ENCODE data around the gene MED8. TPM values are rescaled to one million over a fixed set of nuclear protein-coding genes. Genes with fewer than 3 reads are reported as not detected.

MED8 gene
- total and polyA plus RNA-seq, 9 of the 15 experiments (the other 6 are each of a cell fraction or from before 2014, with no cell fraction given): 23.0 to 120 (median 56.4) TPM

GRCh38 chr1:43415901-43416300 lies 26.3 kb upstream of the MED8 start:
- H3K9ac ChIP-seq (ENCODE audit: insufficient read depth in 1 of 2, low read depth in 2 of 2, low read length in 2 of 2): peak overlapping the region in 1 of 2 experiments; percentile 22; a peak in 1 of 4 replicates
- intact Hi-C loops (cut with micrococcal nuclease): no loop called here
- ATAC-seq: no peak

More at GRCh38 chr1:43415901-43416300, 26.3 kb upstream of the MED8 start:
- ChIA-PET POLR2A (interaction anchor here (0.6 kb wide), 2 partner anchors 25 to 454 kb away, joined by 3 read pairs; no protein-coding TSS in a partner anchor), CTCF (ENCODE audit: low intra/inter-chr PET ratio) (interaction anchor here (4.4 kb wide), 1 partner anchor 187 kb away, joined by 63 read pairs; no protein-coding TSS in a partner anchor)
- no peak for TF ChIP-seq SRSF1 (IDR thresholded peaks at IDR 0.05; ENCODE audit: low read depth, low read length)
- no peak for TF ChIP-seq NUFIP1 (IDR thresholded peaks at IDR 0.05; ENCODE audit: partially characterized antibody)
- no peak for TF ChIP-seq TFAP4 (CRISPR knock-in tag; IDR thresholded peaks at IDR 0.05; ENCODE audit: borderline replicate concordance)
- no peak for TF ChIP-seq ZBTB49 (CRISPR knock-in tag; IDR thresholded peaks at IDR 0.05; ENCODE audit: borderline replicate concordance)
- TF ChIP-seq POLR2B (IDR thresholded peaks at IDR 0.05; ENCODE audit: low read depth, partially characterized antibody): no peak
- no peak for TF ChIP-seq POLR2A (conservative IDR thresholded peaks at IDR 0.05)
- no peak for TF ChIP-seq PHTF2 (CRISPR knock-in tag; IDR thresholded peaks at IDR 0.05)
- no peak for TF ChIP-seq THRB (CRISPR knock-in tag; conservative IDR thresholded peaks at IDR 0.05)
- TF ChIP-seq MAX (CRISPR knock-in tag; IDR thresholded peaks at IDR 0.05): no peak
- no peak for TF ChIP-seq MYC (IDR thresholded peaks at IDR 0.05; ENCODE audit: low read depth, low read length)
- TF ChIP-seq MYC (CRISPR knock-in tag; IDR thresholded peaks at IDR 0.05; ENCODE audit: borderline replicate concordance, low read depth): no peak
- in situ Hi-C loops (cut with MboI): loop anchor here (10.0 kb wide), 1 partner anchor 511 kb away; no protein-coding TSS in a partner anchor
- WGBS (ENCODE audit: insufficient coverage, low coverage, missing lambda C conversion rate): 60% methylated on average over 5 of the region's 5 CpGs
- no peak overlapping the region for H3K4me2 ChIP-seq (ENCODE audit: insufficient read depth, low read length)
- H3K9me3 ChIP-seq (replicated peaks; ENCODE audit: control insufficient read depth, insufficient read depth, low read depth, low read length): no peaks in the 10 kb centered on the region
- no peaks in the 10 kb centered on the region for H3K9me1 ChIP-seq (ENCODE audit: control insufficient read depth, insufficient read depth, low read length)
- H2AFZ ChIP-seq (ENCODE audit: low read depth, low read length): no peak overlapping the region
- H3K4me3 ChIP-seq: no peak overlapping the region
- no peaks in the 10 kb centered on the region; the same call in 1 of the 2 replicates for H4K20me1 ChIP-seq (replicated peaks; ENCODE audit: control insufficient read depth, insufficient read depth, low read length)
- no peaks in the 10 kb centered on the region; a peak in 1 of 5 replicates for H3K4me1 ChIP-seq (replicated peaks in 1 of 2; ENCODE audit: control insufficient read depth in 2 of 2, insufficient read depth in 2 of 2, low read length in 2 of 2)
- no peak for DNase-seq (ENCODE audit: extremely low read depth in 1 of 4, low spot score in 3 of 4)
- no peak for FAIRE-seq
- H3K27ac ChIP-seq (ENCODE audit: extremely low read depth, low read depth, low read length): no peak overlapping the region
- BruUV-seq (replicated peaks): no TSS peak
- H3K79me2 ChIP-seq (ENCODE audit: control insufficient read depth, insufficient read depth, low read length): no peaks in the 10 kb centered on the region
- H3K27me3 ChIP-seq (ENCODE audit: control insufficient read depth in 2 of 2, insufficient read depth in 2 of 2, low read length in 2 of 2): no peaks in the 10 kb centered on the region
- peaks cover 34% of the 10 kb centered on the region; the same call in 2 of the 3 replicates for H3K36me3 ChIP-seq (ENCODE audit: control insufficient read depth, insufficient read depth, low read length)
